Measurements from ENCODE around the gene GCN1.

The GCN1 gene

GRCh38 chr12:120100630-120101029, 93.9 kb downstream of the GCN1 start:
- H3K4me3 Mint-ChIP-seq, result no peak overlapping the region
- no peak for DNase-seq
- peaks cover 23% of the 10 kb centered on the region for H3K36me3 Mint-ChIP-seq (ENCODE audit: low read depth)
- peaks cover 15% of the 10 kb centered on the region for H3K4me1 Mint-ChIP-seq
- no peaks in the 10 kb centered on the region for H3K9me3 Mint-ChIP-seq
- H3K27ac Mint-ChIP-seq, result no peak overlapping the region
- no peak for ATAC-seq
- no peaks in the 10 kb centered on the region for H3K27me3 Mint-ChIP-seq

DNA sequence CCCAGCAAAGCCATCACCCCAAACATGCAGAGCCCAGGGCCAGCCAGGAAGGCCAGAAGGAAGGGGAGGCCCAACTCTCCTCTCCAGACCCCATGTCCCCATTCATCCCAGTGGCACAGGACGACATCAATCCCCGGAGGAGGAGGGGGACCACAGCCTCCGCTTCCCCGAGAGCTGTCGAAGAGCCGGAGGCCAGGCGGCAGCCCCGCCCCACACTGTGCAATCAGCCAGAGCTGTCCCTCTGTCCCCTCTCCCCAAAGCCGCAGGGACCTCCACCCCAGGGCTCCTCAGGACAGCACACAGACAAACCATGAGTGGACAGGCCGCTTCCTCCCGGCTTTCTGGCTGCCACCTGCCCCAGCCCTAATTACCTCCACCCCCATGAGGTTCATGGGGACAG, 94.8 kb downstream of the GCN1 start:
- no peak for ATAC-seq
- Mint-ChIP-seq H3K4me1 (peaks cover 12% of the 10 kb centered on the region), H3K4me3 (no peak overlapping the region), H3K27ac (no peak overlapping the region), H3K9me3 (no peaks in the 10 kb centered on the region), H3K27me3 (no peaks in the 10 kb centered on the region), H3K36me3 (ENCODE audit: low read depth) (peaks cover 17% of the 10 kb centered on the region)
- DNase-seq, result no peak

GRCh38 chr12:120098756-120099470, 95.6 kb downstream of the GCN1 start:
- Mint-ChIP-seq H3K4me1 (peaks cover 12% of the 10 kb centered on the region), H3K4me3 (no peak overlapping the region), H3K27me3 (no peaks in the 10 kb centered on the region), H3K27ac (no peak overlapping the region), H3K9me3 (no peaks in the 10 kb centered on the region), H3K36me3 (ENCODE audit: low read depth) (peaks cover 16% of the 10 kb centered on the region)
- DNase-seq (no peak), ATAC-seq (no peak)

GRCh38 chr12:120096671-120097202, 97.8 kb downstream of the GCN1 start:
- peaks cover 21% of the 10 kb centered on the region for H3K36me3 Mint-ChIP-seq (ENCODE audit: low read depth)
- no peaks in the 10 kb centered on the region for H3K27me3 Mint-ChIP-seq
- H3K27ac Mint-ChIP-seq, result no peak overlapping the region
- ATAC-seq, result no peak
- no peak for DNase-seq
- H3K4me3 Mint-ChIP-seq, result no peak overlapping the region
- H3K9me3 Mint-ChIP-seq, result no peaks in the 10 kb centered on the region
- H3K4me1 Mint-ChIP-seq, result peaks cover 8% of the 10 kb centered on the region

- Mint-ChIP-seq H3K27ac (no peak overlapping the region), H3K36me3 (ENCODE audit: low read depth) (peaks cover 28% of the 10 kb centered on the region), H3K4me1 (peaks cover 2% of the 10 kb centered on the region)
Observed at GRCh38 chr12:120095736-120096135, 98.8 kb downstream of the GCN1 start.

GRCh38 chr12:120095331-120095730, 99.2 kb downstream of the GCN1 start:
- no peak for DNase-seq
- H3K9me3 Mint-ChIP-seq, result no peaks in the 10 kb centered on the region
- H3K4me1 Mint-ChIP-seq, result peaks cover 2% of the 10 kb centered on the region
- ATAC-seq, result no peak
- H3K27me3 Mint-ChIP-seq, result no peaks in the 10 kb centered on the region
- no peak overlapping the region for H3K27ac Mint-ChIP-seq
- no peak overlapping the region for H3K4me3 Mint-ChIP-seq
- H3K36me3 Mint-ChIP-seq (ENCODE audit: low read depth), result peaks cover 27% of the 10 kb centered on the region

More at GRCh38 chr12:120095736-120096135, 98.8 kb downstream of the GCN1 start:
- DNase-seq, result no peak
- no peaks in the 10 kb centered on the region for H3K27me3 Mint-ChIP-seq
- no peak overlapping the region for H3K4me3 Mint-ChIP-seq
- ATAC-seq, result no peak
- no peaks in the 10 kb centered on the region for H3K9me3 Mint-ChIP-seq

DNA sequence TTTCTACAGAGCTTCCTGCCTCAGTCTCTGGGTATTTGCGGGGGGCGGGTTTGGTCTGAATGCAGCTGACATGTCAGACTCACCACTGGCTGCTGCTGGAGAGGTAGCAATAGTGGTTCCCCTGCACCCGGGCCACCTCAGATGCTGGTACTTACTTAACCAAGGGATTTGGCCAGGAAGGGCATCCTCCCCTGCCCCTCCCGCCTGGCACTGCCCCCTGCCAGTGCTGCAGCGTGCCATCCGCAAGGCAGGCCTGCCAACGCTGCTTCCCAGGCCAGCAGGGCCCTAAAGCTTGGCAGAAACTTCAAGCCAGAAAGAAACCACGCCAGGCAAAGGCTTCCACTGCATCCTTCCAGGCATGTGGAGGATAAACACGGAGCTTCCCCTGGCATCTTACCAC, 100.0 kb downstream of the GCN1 start:
- ATAC-seq, result no peak
- H3K27me3 Mint-ChIP-seq, result no peaks in the 10 kb centered on the region

DNA sequence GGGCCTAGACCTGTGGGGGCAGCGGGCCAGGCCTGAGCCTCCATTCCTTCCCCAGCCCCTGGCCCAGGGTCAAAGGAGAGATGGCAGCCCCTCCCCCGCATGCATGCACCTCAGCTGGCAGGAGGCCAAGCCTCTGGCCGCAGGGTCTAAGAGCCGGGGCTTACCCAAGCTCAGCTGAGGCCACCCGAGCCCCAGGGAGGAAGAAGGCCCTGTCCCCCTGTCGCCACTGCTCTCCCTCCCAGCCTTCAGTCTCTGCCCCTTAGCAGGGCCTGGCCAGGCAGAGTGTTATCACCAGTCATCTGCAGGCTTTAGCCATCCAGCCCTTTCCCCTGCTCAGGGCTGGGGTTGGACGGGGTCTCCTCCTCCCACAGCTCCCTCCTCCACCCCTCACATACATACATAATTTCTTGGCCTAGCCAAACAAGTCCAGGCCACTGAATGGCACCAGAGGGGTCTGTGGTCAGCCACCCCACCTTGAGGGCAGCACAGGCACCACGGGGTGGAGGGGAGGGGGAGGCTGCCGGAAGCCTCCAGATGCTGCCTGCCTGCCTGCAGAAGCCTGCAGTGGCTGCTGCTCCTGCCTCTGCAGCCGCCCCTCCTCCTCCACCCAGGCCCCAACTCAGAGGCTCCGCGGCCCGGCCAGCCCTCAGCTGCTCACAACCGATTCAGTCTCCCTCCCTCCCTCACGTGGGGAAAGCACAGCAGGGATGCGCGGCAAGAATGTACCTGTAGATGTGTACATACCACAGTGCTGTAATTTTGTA, 100.7 kb downstream of the GCN1 start:
- H3K27me3 Mint-ChIP-seq, result no peaks in the 10 kb centered on the region
- no peak overlapping the region for H3K4me3 Mint-ChIP-seq
- peaks cover 33% of the 10 kb centered on the region for H3K36me3 Mint-ChIP-seq (ENCODE audit: low read depth)
- H3K4me1 Mint-ChIP-seq, result peaks cover 2% of the 10 kb centered on the region
- DNase-seq (no peak), ATAC-seq (no peak)
- no peaks in the 10 kb centered on the region for H3K9me3 Mint-ChIP-seq
- H3K27ac Mint-ChIP-seq, result peak overlapping the region; percentile 49

More for the DNA sequence above, 100.0 kb downstream of the GCN1 start:
- H3K27ac Mint-ChIP-seq, result no peak overlapping the region
- peaks cover 29% of the 10 kb centered on the region for H3K36me3 Mint-ChIP-seq (ENCODE audit: low read depth)
- no peak for DNase-seq
- no peaks in the 10 kb centered on the region for H3K9me3 Mint-ChIP-seq
- H3K4me1 Mint-ChIP-seq, result peaks cover 2% of the 10 kb centered on the region
- H3K4me3 Mint-ChIP-seq, result no peak overlapping the region

- no peak for DNase-seq
- peaks cover 28% of the 10 kb centered on the region for H3K36me3 Mint-ChIP-seq (ENCODE audit: low read depth)
- no peaks in the 10 kb centered on the region for H3K27me3 Mint-ChIP-seq
- peaks cover 2% of the 10 kb centered on the region for H3K4me1 Mint-ChIP-seq
- no peak overlapping the region for H3K27ac Mint-ChIP-seq
- H3K4me3 Mint-ChIP-seq, result no peak overlapping the region
- no peaks in the 10 kb centered on the region for H3K9me3 Mint-ChIP-seq
- ATAC-seq, result peak; percentile 20
Observed at GRCh38 chr12:120093336-120093591, 101.3 kb downstream of the GCN1 start.

DNA sequence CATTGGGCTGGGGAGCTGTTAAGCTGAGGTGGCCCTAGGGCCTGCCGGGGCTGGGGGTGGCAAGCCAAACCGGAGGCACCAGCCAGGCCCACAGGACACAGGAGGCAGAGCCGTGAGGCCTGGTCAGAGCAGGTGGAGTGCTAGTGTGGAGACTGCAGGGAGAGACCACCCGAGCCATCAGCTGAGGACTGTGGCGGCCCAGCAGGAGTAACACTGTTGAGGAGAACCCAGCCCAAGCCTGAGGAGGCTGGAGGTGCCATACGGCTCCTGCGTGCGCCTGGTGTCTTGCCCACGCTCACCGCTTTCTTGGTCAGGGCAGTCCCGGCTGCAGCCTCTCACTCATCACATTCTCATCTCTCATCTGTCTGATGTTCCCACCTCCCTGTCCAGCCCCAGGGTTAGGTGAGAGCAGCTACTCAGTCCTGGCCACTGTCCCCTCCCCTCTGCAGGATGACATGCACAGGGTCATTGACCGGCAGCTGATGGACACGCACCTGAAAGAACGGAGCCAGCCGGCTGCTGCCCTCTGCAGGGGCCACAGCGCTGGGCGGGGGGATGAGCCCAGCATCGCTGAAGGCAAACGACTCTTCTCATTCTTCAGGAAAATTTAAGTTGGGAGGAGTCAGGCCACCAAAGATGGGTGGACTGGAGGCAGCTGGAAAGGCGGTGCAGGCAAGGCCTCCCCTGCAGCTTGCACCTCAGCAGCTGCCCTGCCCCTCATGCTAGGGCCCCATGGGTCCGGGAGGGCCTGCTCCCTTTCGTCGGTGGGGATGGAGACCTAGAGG, 101.8 kb downstream of the GCN1 start:
- Mint-ChIP-seq H3K36me3 (ENCODE audit: low read depth) (peaks cover 27% of the 10 kb centered on the region), H3K27ac (no peak overlapping the region), H3K9me3 (no peaks in the 10 kb centered on the region), H3K4me3 (no peak overlapping the region), H3K27me3 (no peaks in the 10 kb centered on the region), H3K4me1 (peaks cover 5% of the 10 kb centered on the region)
- no peak for DNase-seq
- no peak for ATAC-seq

DNA sequence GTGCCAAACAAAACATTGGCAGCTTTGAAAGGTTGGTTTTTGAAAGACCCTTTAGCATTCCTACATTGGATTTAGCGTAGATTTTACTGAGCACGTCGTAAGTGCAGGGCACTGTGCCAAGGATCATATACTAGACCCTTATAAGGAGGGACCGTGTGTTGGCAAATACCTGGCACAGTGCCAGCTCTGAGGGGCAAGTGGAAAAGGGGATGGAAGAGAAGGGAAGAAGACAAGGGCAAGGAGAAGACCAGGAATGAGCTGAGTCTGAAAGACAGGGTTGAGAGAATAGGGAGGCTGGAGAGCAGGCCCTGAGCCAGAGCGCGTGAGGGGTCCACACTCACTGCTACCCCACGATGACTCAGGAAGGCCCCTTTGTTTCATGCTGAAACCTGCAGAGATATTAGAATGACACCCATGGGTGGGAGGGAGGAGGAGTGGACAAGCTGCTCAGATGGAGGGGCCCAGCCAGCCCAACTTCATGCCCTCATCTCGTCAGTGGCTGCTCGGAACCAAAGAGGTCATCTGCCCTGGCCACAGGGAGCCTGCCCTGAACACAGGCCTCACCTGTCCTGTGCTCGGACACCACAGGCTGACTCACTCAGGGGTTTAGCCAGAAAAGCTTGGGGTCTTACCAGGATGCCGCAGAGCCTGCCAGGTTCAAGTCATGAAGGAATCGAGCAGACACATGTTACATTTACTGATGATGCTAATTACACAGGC, 103.0 kb downstream of the GCN1 start:
- no peak for DNase-seq
- Mint-ChIP-seq H3K27me3 (peaks cover 3% of the 10 kb centered on the region), H3K36me3 (ENCODE audit: low read depth) (peaks cover 35% of the 10 kb centered on the region), H3K4me1 (peaks cover 17% of the 10 kb centered on the region), H3K9me3 (no peaks in the 10 kb centered on the region), H3K27ac (peak overlapping the region; percentile 82), H3K4me3 (no peak overlapping the region)
- ATAC-seq, result no peak

GRCh38 chr12:120090626-120091295, 103.8 kb downstream of the GCN1 start:
- H3K27ac Mint-ChIP-seq, result peak overlapping the region; percentile 82
- H3K27me3 Mint-ChIP-seq, result peaks cover 3% of the 10 kb centered on the region
- no peak for DNase-seq
- H3K9me3 Mint-ChIP-seq, result no peaks in the 10 kb centered on the region
- peaks cover 38% of the 10 kb centered on the region for H3K36me3 Mint-ChIP-seq (ENCODE audit: low read depth)
- no peak for ATAC-seq
- no peak overlapping the region for H3K4me3 Mint-ChIP-seq
- H3K4me1 Mint-ChIP-seq, result peaks cover 23% of the 10 kb centered on the region

DNA sequence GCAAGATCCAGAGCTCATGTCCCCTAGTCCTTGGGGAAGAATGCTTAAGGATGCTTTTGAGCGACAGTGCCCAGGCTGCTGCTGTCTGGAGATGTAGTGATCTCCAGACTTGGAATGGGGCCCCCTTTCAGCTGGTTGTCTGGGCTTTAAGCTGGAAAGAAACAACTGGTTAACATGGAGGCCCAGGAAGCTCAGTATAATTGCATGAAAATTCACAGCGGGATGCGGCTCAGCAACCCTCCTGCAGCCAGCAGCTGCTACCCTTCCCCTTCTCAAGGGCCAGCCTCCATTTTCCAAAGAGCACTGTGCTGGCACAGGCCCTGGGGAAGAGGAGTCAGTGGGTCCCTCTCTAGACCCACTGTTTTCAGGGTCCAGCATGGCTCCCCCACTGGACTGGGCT, 104.3 kb downstream of the GCN1 start:
- no peak overlapping the region for H3K27ac Mint-ChIP-seq
- DNase-seq (no peak), ATAC-seq (no peak)
- peaks cover 43% of the 10 kb centered on the region for H3K36me3 Mint-ChIP-seq (ENCODE audit: low read depth)
- peaks cover 3% of the 10 kb centered on the region for H3K27me3 Mint-ChIP-seq
- no peak overlapping the region for H3K4me3 Mint-ChIP-seq
- H3K4me1 Mint-ChIP-seq, result peaks cover 29% of the 10 kb centered on the region
- H3K9me3 Mint-ChIP-seq, result no peaks in the 10 kb centered on the region

- no peak for DNase-seq
- Mint-ChIP-seq H3K27ac (peak overlapping the region; percentile 22), H3K4me3 (no peak overlapping the region), H3K36me3 (ENCODE audit: low read depth) (peaks cover 47% of the 10 kb centered on the region), H3K27me3 (peaks cover 3% of the 10 kb centered on the region), H3K9me3 (no peaks in the 10 kb centered on the region), H3K4me1 (peaks cover 32% of the 10 kb centered on the region)
- ATAC-seq, result no peak
Observed at GRCh38 chr12:120089796-120090195, 104.7 kb downstream of the GCN1 start.

Measured in activated naive CD8-positive, alpha-beta T cell treated with anti-CD3 and anti-CD28 coated beads, Interleukin-2, amount 50 U/mL, for 24 hours (primary cell).